Hepatocyte (in vitro differentiated cells): ENCODE measurements around the gene BANK1. TPM values are rescaled to one million over a fixed set of nuclear protein-coding genes. Genes with fewer than 3 reads are reported as not detected.

Source experiments
- DNase-seq: peaks from one replicate; pipeline ENCODE4 v3.0.0-alpha.2; 2016; ENCODE audit warnings: low spot score
- H2AFZ ChIP-seq: fragments of 200-600 bp; sonication (generic); 2 replicates; pipeline ENCODE4 v1.6.0; 2016; ENCODE audit warnings: antibody characterized with exemption, mild to moderate bottlenecking
- H3K27ac ChIP-seq: fragments of 200-600 bp; sonication (generic); 2 replicates; pipeline ENCODE4 v1.5.1; 2016; ENCODE audit warnings: mild to moderate bottlenecking
- H3K27me3 ChIP-seq: fragments of 200-600 bp; sonication (generic); 2 replicates; pipeline ENCODE4 v1.6.1; 2016
- H3K36me3 ChIP-seq: fragments of 200-600 bp; sonication (generic); replicated peaks from 2 replicates; pipeline ENCODE4 v1.5.1; 2016; ENCODE audit warnings: low read depth; ENCODE audit not compliant: insufficient read depth
- H3K4me1 ChIP-seq: fragments of 200-600 bp; sonication (generic); 2 replicates; pipeline ENCODE4 v1.5.1; 2016; ENCODE audit warnings: mild to moderate bottlenecking, moderate library complexity; ENCODE audit not compliant: insufficient read depth
- H3K4me2 ChIP-seq: fragments of 200-600 bp; sonication (generic); 2 replicates; pipeline ENCODE4 v1.6.0; 2016
- H3K4me3 ChIP-seq: fragments of 200-600 bp; sonication (generic); 2 replicates; pipeline ENCODE4 v1.5.1; 2016; ENCODE audit warnings: mild to moderate bottlenecking
- H3K79me2 ChIP-seq: fragments of 200-600 bp; sonication (generic); 2 replicates; pipeline ENCODE4 v1.6.0; 2017; ENCODE audit warnings: mild to moderate bottlenecking
- H3K9me2 ChIP-seq: fragments of 200-600 bp; sonication (generic); replicated peaks from 2 replicates; pipeline ENCODE4 v1.6.0; 2017; ENCODE audit warnings: mild to moderate bottlenecking; ENCODE audit not compliant: insufficient read depth
- H3K9me3 ChIP-seq: fragments of 200-600 bp; sonication (generic); 2 replicates; pipeline ENCODE4 v1.5.1; 2016; ENCODE audit warnings: low read depth, mild to moderate bottlenecking
- H4K20me1 ChIP-seq: fragments of 200-600 bp; sonication (generic); 2 replicates; pipeline ENCODE4 v1.6.0; 2016; ENCODE audit warnings: mild to moderate bottlenecking; ENCODE audit not compliant: insufficient read depth, poor library complexity, severe bottlenecking
- EZH2 ChIP-seq: fragments of 200-600 bp; sonication (generic); IDR thresholded peaks from 2 replicates; pipeline ENCODE4 v1.6.1; 2016; ENCODE audit warnings: antibody characterized with exemption, mild to moderate bottlenecking, borderline replicate concordance
- EZH2phosphoT487 ChIP-seq: fragments of 200-600 bp; sonication (generic); IDR thresholded peaks from one replicate; pipeline ENCODE4 v1.6.1; 2018; ENCODE audit warnings: antibody characterized with exemption, mild to moderate bottlenecking, low read depth, moderate library complexity; ENCODE audit not compliant: unreplicated experiment, severe bottlenecking
- WGBS: methylation state at CpG from one replicate; pipeline ENCODE4 v1.1.6; 2016; ENCODE audit warnings: low lambda C conversion rate; ENCODE audit errors: missing lambda C conversion rate; 5-methylcytosine and 5-hydroxymethylcytosine counted together
- polyA plus RNA-seq: library from polyadenylated mRNA; unstranded; fragments of >200 nt; fragmentation: Nextera tagmentation; extraction: Ambion mirVana; gene quantifications from 2 replicates; pipeline ENCODE4 v1.2.1, GENCODE V29; 2016
- total RNA-seq: library from RNA; depleted of rRNA; stranded (reverse); fragments of >200 nt; gene quantifications from 2 replicates; pipeline ENCODE4 v1.2.3, GENCODE V29; 2014
- TF ChIP-seq, protein P1 (sequence below): fragments of 200-600 bp; sonication (generic); IDR thresholded peaks from 2 replicates; pipeline ENCODE4 v1.5.1; 2016; ENCODE audit warnings: antibody characterized with exemption, mild to moderate bottlenecking; ENCODE audit not compliant: poor library complexity

BANK1 gene
- total and polyA plus RNA-seq, 2 experiments from 2014 or later, result 0.17 to 0.29 TPM

GRCh38 chr4:101910786-101911373 is 120.3 kb downstream of the BANK1 start:
- Histone ChIP-seq H3K27ac (no peak overlapping the region), H3K9me3 (no peaks in the 10 kb centered on the region), H3K4me1 (no peaks in the 10 kb centered on the region), H2AFZ (no peak overlapping the region), H3K4me3 (no peak overlapping the region), H3K36me3 (no peaks in the 10 kb centered on the region), H3K27me3 (no peaks in the 10 kb centered on the region), H3K79me2 (no peaks in the 10 kb centered on the region), H4K20me1 (no peaks in the 10 kb centered on the region), H3K9me2 (no peaks in the 10 kb centered on the region), H3K4me2 (no peak overlapping the region)
- TF ChIP-seq EZH2 (no peak), EZH2phosphoT487 (no peak)
- TF ChIP-seq, protein P1, sequence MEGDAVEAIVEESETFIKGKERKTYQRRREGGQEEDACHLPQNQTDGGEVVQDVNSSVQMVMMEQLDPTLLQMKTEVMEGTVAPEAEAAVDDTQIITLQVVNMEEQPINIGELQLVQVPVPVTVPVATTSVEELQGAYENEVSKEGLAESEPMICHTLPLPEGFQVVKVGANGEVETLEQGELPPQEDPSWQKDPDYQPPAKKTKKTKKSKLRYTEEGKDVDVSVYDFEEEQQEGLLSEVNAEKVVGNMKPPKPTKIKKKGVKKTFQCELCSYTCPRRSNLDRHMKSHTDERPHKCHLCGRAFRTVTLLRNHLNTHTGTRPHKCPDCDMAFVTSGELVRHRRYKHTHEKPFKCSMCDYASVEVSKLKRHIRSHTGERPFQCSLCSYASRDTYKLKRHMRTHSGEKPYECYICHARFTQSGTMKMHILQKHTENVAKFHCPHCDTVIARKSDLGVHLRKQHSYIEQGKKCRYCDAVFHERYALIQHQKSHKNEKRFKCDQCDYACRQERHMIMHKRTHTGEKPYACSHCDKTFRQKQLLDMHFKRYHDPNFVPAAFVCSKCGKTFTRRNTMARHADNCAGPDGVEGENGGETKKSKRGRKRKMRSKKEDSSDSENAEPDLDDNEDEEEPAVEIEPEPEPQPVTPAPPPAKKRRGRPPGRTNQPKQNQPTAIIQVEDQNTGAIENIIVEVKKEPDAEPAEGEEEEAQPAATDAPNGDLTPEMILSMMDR, result no peak
- WGBS, result 85% methylated on average over 4 of the region's 4 CpGs
- no peak for DNase-seq

GRCh38 chr4:101911616-101912015 is 121.1 kb downstream of the BANK1 start:
- H3K4me1 ChIP-seq, result no peaks in the 10 kb centered on the region
- no peaks in the 10 kb centered on the region for H4K20me1 ChIP-seq
- TF ChIP-seq, protein P1, result no peak
- TF ChIP-seq EZH2phosphoT487 (no peak), EZH2 (no peak)
- no peak for DNase-seq
- H3K36me3 ChIP-seq, result no peaks in the 10 kb centered on the region
- H3K9me3 ChIP-seq, result no peaks in the 10 kb centered on the region
- H3K27me3 ChIP-seq, result no peaks in the 10 kb centered on the region
- H3K4me3 ChIP-seq, result no peak overlapping the region
- no peak overlapping the region for H3K4me2 ChIP-seq
- no peak overlapping the region for H3K27ac ChIP-seq
- no peaks in the 10 kb centered on the region for H3K79me2 ChIP-seq
- H2AFZ ChIP-seq, result no peak overlapping the region
- no peaks in the 10 kb centered on the region for H3K9me2 ChIP-seq

DNA sequence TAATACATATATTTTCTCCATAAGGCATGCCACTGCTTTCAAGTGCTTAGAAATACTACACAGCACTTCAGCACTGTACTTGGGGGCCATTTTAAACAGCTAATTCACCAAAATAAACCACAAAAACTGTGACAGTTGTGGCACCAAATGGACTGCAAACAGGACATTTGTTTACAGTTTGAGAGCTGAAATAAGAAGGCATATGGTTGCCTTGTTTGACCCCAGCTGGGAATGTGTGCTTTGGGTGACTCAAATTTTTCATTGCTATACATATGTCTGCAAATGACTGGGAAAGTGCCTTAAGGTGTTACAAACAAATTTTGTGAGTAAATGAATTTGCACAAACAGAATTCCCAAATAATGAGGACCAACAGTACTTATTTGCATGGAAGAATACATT is 124.2 kb downstream of the BANK1 start:
- H3K4me3 ChIP-seq, result no peak overlapping the region
- no peaks in the 10 kb centered on the region for H3K79me2 ChIP-seq
- no peak for DNase-seq
- H3K36me3 ChIP-seq, result no peaks in the 10 kb centered on the region
- no peaks in the 10 kb centered on the region for H4K20me1 ChIP-seq
- H3K4me1 ChIP-seq, result no peaks in the 10 kb centered on the region
- no peak overlapping the region for H2AFZ ChIP-seq
- no peaks in the 10 kb centered on the region for H3K9me2 ChIP-seq
- no peak overlapping the region for H3K27ac ChIP-seq
- no peaks in the 10 kb centered on the region for H3K27me3 ChIP-seq
- H3K9me3 ChIP-seq, result no peaks in the 10 kb centered on the region
- TF ChIP-seq EZH2phosphoT487 (no peak), EZH2 (no peak)
- TF ChIP-seq, protein P1, result no peak
- H3K4me2 ChIP-seq, result no peak overlapping the region

DNA sequence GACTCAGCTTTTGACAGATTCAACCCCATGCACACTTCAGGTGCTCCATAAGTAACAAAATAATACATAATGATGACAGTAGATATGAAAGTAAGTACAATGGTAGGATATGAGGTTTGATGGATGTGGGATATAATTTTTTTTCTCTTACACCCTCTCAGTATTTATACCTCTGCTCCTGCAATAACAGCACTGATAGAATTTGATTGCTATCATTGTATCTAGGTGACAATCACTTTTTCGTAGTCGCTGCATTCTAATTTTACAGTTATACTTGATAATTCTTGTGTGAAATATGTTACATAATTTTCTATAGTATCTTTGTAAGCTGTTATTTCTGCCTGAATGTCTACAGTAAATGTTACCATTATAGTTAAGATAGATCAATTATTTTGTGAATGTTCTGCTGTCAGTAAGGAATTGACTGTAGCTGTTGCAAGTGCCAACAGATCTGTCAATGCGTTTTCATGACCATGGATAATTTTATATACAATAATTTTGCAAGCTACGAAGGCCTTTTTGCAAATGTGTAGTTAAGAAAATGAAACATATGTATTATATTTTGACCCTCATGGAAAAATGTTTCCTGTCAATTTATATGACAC is 128.9 kb downstream of the BANK1 start:
- Histone ChIP-seq H3K36me3 (no peaks in the 10 kb centered on the region), H3K9me2 (no peaks in the 10 kb centered on the region), H3K9me3 (no peaks in the 10 kb centered on the region), H3K4me3 (no peak overlapping the region), H3K27ac (no peak overlapping the region), H3K4me2 (no peak overlapping the region), H3K27me3 (no peaks in the 10 kb centered on the region), H3K79me2 (no peaks in the 10 kb centered on the region), H3K4me1 (no peaks in the 10 kb centered on the region), H4K20me1 (no peaks in the 10 kb centered on the region), H2AFZ (no peak overlapping the region)
- DNase-seq, result no peak
- TF ChIP-seq, protein P1, result no peak
- TF ChIP-seq EZH2 (no peak), EZH2phosphoT487 (no peak)
- WGBS, result 94% methylated on average over 4 of the region's 4 CpGs
